ENCODE results near the gene SEMA4D.

DNA sequence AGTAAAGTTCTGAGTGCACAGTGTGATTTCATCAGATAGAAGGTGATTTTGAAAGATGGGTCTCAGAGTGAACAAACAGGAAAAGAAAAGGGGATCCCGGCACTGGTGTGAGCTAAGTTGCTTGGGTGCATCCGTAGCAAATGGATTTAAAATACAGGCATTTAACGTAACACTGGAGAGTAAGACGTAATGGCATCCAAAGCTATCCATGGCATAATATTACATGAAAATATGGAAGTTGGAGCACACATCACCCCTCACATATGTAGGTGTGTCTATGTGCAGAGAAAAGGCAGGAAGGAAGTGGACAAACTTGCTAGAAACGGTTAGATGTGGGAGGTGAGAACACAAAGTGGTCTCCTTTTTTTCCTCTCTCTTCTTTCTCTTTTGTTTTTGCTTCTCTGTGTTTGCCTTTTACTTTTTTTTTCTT, 38.2 kb upstream of the SEMA4D start:
- TF ChIP-seq POLR2A (IDR thresholded peaks at IDR 0.05): no peak
- TF ChIP-seq, protein P1, sequence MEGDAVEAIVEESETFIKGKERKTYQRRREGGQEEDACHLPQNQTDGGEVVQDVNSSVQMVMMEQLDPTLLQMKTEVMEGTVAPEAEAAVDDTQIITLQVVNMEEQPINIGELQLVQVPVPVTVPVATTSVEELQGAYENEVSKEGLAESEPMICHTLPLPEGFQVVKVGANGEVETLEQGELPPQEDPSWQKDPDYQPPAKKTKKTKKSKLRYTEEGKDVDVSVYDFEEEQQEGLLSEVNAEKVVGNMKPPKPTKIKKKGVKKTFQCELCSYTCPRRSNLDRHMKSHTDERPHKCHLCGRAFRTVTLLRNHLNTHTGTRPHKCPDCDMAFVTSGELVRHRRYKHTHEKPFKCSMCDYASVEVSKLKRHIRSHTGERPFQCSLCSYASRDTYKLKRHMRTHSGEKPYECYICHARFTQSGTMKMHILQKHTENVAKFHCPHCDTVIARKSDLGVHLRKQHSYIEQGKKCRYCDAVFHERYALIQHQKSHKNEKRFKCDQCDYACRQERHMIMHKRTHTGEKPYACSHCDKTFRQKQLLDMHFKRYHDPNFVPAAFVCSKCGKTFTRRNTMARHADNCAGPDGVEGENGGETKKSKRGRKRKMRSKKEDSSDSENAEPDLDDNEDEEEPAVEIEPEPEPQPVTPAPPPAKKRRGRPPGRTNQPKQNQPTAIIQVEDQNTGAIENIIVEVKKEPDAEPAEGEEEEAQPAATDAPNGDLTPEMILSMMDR (IDR thresholded peaks at IDR 0.05): no peak

All from adrenal gland (tissue), 5 donors.